K562 (cell line): ENCODE data around the gene ASB6. TPM values are rescaled to one million over a fixed set of nuclear protein-coding genes. Genes with fewer than 3 reads are reported as not detected.
A peak's percentile ranks its signal among the peaks of the same experiment; 100 is the strongest.

ENCODE experiments used
- CBX3 ChIP-seq, 2 experiments: IDR thresholded peaks; 1 replicate in 1 of 2; 2 replicates in 1 of 2; pipeline ENCODE4 v1.6.1; 2012; ENCODE audit warnings: inconsistent platforms in 2 of 2, low read length in 2 of 2, borderline replicate concordance in 1 of 2, control low read depth in 1 of 2
- CREB3L1 ChIP-seq: fragments of 450-650 bp; IDR thresholded peaks from 2 replicates; pipeline ENCODE4 v1.6.1; 2014; ENCODE audit warnings: low read depth, mild to moderate bottlenecking, moderate library complexity, borderline replicate concordance
- DPF2 ChIP-seq: fragments of 450-650 bp; IDR thresholded peaks from 2 replicates; pipeline ENCODE4 v1.6.1; 2016
- GABPB1 ChIP-seq: sonication (generic); formaldehyde crosslinking; IDR thresholded peaks from 2 replicates; pipeline ENCODE4 v1.8.0; 2022; ENCODE audit warnings: mild to moderate bottlenecking, missing genetic modification reagents
- GMEB1 ChIP-seq: fragments of 250-450 bp; sonication (Bioruptor Pico); IDR thresholded peaks from 2 replicates; pipeline ENCODE4 v1.4.0; 2020; ENCODE audit warnings: mild to moderate bottlenecking
- HES1 ChIP-seq: fragments of 450-650 bp; IDR thresholded peaks from 2 replicates; pipeline ENCODE4 v1.6.1; 2016; ENCODE audit warnings: low read depth, mild to moderate bottlenecking, moderate library complexity
- HEY1 ChIP-seq: fragments of 250-450 bp; sonication (Bioruptor Pico); IDR thresholded peaks from 2 replicates; pipeline ENCODE4 v1.5.0; 2020; ENCODE audit warnings: mild to moderate bottlenecking, moderate library complexity, borderline replicate concordance
- HNRNPUL1 ChIP-seq: fragments of 200-400 bp; formaldehyde crosslinking; IDR thresholded peaks from 2 replicates; pipeline ENCODE4 v1.6.1; 2017; ENCODE audit warnings: low read length
- KDM4B ChIP-seq, 2 experiments: fragments of 450-650 bp in 1 of 2; sonication (generic) in 1 of 2; IDR thresholded peaks; 2 replicates each; pipeline ENCODE4 v1.6.1; 2016 to 2017; ENCODE audit warnings: borderline replicate concordance in 2 of 2, antibody characterized with exemption in 1 of 2, low read depth in 1 of 2, mild to moderate bottlenecking in 1 of 2
- MTA1 ChIP-seq: fragments of 450-650 bp; IDR thresholded peaks from 2 replicates; pipeline ENCODE4 v1.6.1; 2017; ENCODE audit warnings: borderline replicate concordance
- MYNN ChIP-seq, 2 experiments: sonication (generic); formaldehyde crosslinking in 1 of 2; IDR thresholded peaks; 2 replicates each; pipeline versions ENCODE4 v1.5.0 to v1.6.1; 2016 to 2020; ENCODE audit warnings: antibody characterized with exemption in 1 of 2, missing genetic modification reagents in 1 of 2
- NKRF ChIP-seq: fragments of 450-650 bp; IDR thresholded peaks from 2 replicates; pipeline ENCODE4 v1.6.1; 2016; ENCODE audit warnings: borderline replicate concordance
- PHB ChIP-seq: fragments of 250-450 bp; sonication (Bioruptor Pico); IDR thresholded peaks from 2 replicates; pipeline ENCODE4 v1.5.0; 2021
- PKNOX1 ChIP-seq: fragments of 450-650 bp; IDR thresholded peaks from 2 replicates; pipeline ENCODE4 v1.6.1; 2016
- POLR2AphosphoS2 ChIP-seq: IDR thresholded peaks from 2 replicates; pipeline ENCODE4 v1.6.1; 2012; ENCODE audit warnings: low read length, improper control_type of control experiment
- PTRF ChIP-seq: fragments of 450-650 bp; IDR thresholded peaks from 2 replicates; pipeline ENCODE4 v1.6.1; 2016; ENCODE audit warnings: mild to moderate bottlenecking, missing genetic modification characterization, missing compliant biosample characterization
- STAT5A ChIP-seq: IDR thresholded peaks from 2 replicates; pipeline ENCODE4 v1.6.1; 2012; ENCODE audit warnings: low read length, inconsistent platforms, borderline replicate concordance
- TFAP4 ChIP-seq: sonication (generic); formaldehyde crosslinking; IDR thresholded peaks from 2 replicates; pipeline ENCODE4 v1.8.0; 2022; ENCODE audit warnings: missing genetic modification reagents, mild to moderate bottlenecking, moderate library complexity, borderline replicate concordance
- ZFPM2 ChIP-seq: fragments of 250-450 bp; sonication (Bioruptor Pico); IDR thresholded peaks from 2 replicates; pipeline ENCODE4 v1.5.1; 2022; ENCODE audit warnings: mild to moderate bottlenecking
- ZNF253 ChIP-seq: fragments of 250-450 bp; sonication (Bioruptor Pico); conservative IDR thresholded peaks from 2 replicates; pipeline ENCODE4 v1.6.1; 2021; ENCODE audit warnings: mild to moderate bottlenecking
- ZNF589 ChIP-seq: fragments of 200-800 bp; sonication (Bioruptor generic); IDR thresholded peaks from 2 replicates; pipeline ENCODE4 v1.6.1; 2016; ENCODE audit warnings: low read depth, missing genetic modification characterization, missing compliant biosample characterization
- polyA plus RNA-seq, 8 experiments: library from polyadenylated mRNA; depleted of rRNA in 4 of 8; stranded (reverse) in 5 of 8; unstranded in 3 of 8; fragments of >200 nt; fragmentation: Nextera tagmentation in 2 of 8; fragmentation: Illumina TruSeq in 1 of 8; extraction: Ambion mirVana in 2 of 8; extraction: Trizol in 1 of 8; gene quantifications; 2 replicates each; pipeline versions ENCODE4 v1.2.1 to v1.2.3, GENCODE V29; 2011 to 2014; ENCODE audit warnings: inconsistent platforms in 1 of 8, missing spikeins in 1 of 8
- total RNA-seq, 7 experiments: library from RNA; depleted of rRNA in 6 of 7; stranded (reverse); fragments of >200 nt in 6 of 7; fragmentation: Illumina TruSeq in 2 of 7; extraction: Trizol in 2 of 7; gene quantifications; 2 replicates each; pipeline versions ENCODE4 v1.2.1 to v1.2.3, GENCODE V29; 2011 to 2021; ENCODE audit warnings: low replicate concordance in 1 of 7

Gene ASB6
- total and polyA plus RNA-seq, 9 of the 15 experiments (the other 6 are each of a cell fraction or from before 2014, with no cell fraction given), result 0.92 to 17.8 (median 11.3) TPM

GRCh38 chr9:129626079-129626624, 15.8 kb downstream of the ASB6 start, which contains the start of gene NTMT1 (continued):
- TF ChIP-seq CREB3L1, result peak; percentile 53; the same call in 1 of the 2 replicates
- no peak for TF ChIP-seq DPF2
- peak; percentile 77; the same call in 1 of the 2 replicates for TF ChIP-seq HES1
- 0 out of 2 replicates have a peak, but pooled peaks have one; percentile 29 for TF ChIP-seq PKNOX1
- no peak for TF ChIP-seq ZNF589 (CRISPR knock-in tag)
- TF ChIP-seq GMEB1 (CRISPR knock-in tag), result peak; percentile 72
- no peak for TF ChIP-seq STAT5A
- TF ChIP-seq POLR2AphosphoS2, result no peak; the same call in 1 of the 2 replicates
- TF ChIP-seq PHB (CRISPR knock-in tag), result no peak
- no peak for TF ChIP-seq HNRNPUL1
- TF ChIP-seq GABPB1, result peak; percentile 97
- TF ChIP-seq KDM4B (IDR thresholded peaks at IDR 0.05; ENCODE audit: borderline replicate concordance in 2 of 2, low read depth in 1 of 2), result no peak
- TF ChIP-seq MTA1, result peak; percentile 68; the same call in 1 of the 2 replicates
- TF ChIP-seq PTRF (tag), result no peak
- peak; percentile 80 for TF ChIP-seq TFAP4
- no peak for TF ChIP-seq ZFPM2 (CRISPR knock-in tag)
- no peak for TF ChIP-seq CBX3 (IDR thresholded peaks at IDR 0.05; ENCODE audit: borderline replicate concordance in 1 of 2, low read length in 2 of 2)
- TF ChIP-seq ZNF253 (CRISPR knock-in tag), result 0 out of 2 replicates have a peak, but pooled peaks have one; percentile 7
- TF ChIP-seq HEY1, result no peak
- TF ChIP-seq NKRF, result peak; percentile 98
- TF ChIP-seq MYNN (IDR thresholded peaks at IDR 0.05), result no peak
- TF ChIP-seq MYNN (CRISPR knock-in tag; IDR thresholded peaks at IDR 0.05), result no peak
